ENCODE measurements around the gene ZC3H18. TPM values are rescaled to one million over a fixed set of nuclear protein-coding genes. Genes with fewer than 3 reads are reported as not detected.

ZC3H18 gene
- total RNA-seq, 2 donors from 2014 or later = 7.9 to 10.0 TPM

GRCh38 chr16:88680554-88681083, 110.4 kb downstream of the ZC3H18 start:
- Histone ChIP-seq H3K27ac (no peak overlapping the region), H3K9me3 (no peaks in the 10 kb centered on the region), H3K4me1 (peaks cover 0 to 19% of the 10 kb centered on the region in 2 donors), H3K27me3 (peaks cover 0 to 4% of the 10 kb centered on the region in 2 donors), H3K36me3 (no peaks in the 10 kb centered on the region), H3K4me3 (no peak overlapping the region)
- DNase-seq (ENCODE audit: low spot score) = no peak
- no peak for TF ChIP-seq CTCF (IDR thresholded peaks at IDR 0.05)

- Histone ChIP-seq H3K4me1 (peaks cover 0 to 25% of the 10 kb centered on the region in 2 donors), H3K27ac (no peak overlapping the region), H3K36me3 (no peaks in the 10 kb centered on the region), H3K27me3 (peaks cover 0 to 4% of the 10 kb centered on the region in 2 donors), H3K9me3 (no peaks in the 10 kb centered on the region), H3K4me3 (no peak overlapping the region)
- no peak for TF ChIP-seq CTCF (IDR thresholded peaks at IDR 0.05)
- no peak for DNase-seq (ENCODE audit: low spot score)
Measured at GRCh38 chr16:88681084-88681680, 111.0 kb downstream of the ZC3H18 start.

Other genes with a start within 250 kb of the ZC3H18 start
- under 1 TPM; 0.56 to 0.83 TPM for gene ZNF469, start 187.4 kb upstream of the ZC3H18 start, total RNA-seq
- gene ZFPM1, start 117.1 kb upstream of the ZC3H18 start, total RNA-seq = 1 to 10 TPM; 1.7 to 2.4 TPM
- not detected for gene IL17C, start 68.2 kb downstream of the ZC3H18 start, total RNA-seq
- 100 to 1,000 TPM in 1 of 2 donors, 10 to 100 TPM in 1; 82.0 to 132 TPM for gene CYBA, start 80.7 kb downstream of the ZC3H18 start, total RNA-seq
- gene MVD, start 92.7 kb downstream of the ZC3H18 start, total RNA-seq = 10 to 100 TPM; 21.5 to 23.1 TPM
- 1 to 10 TPM; 1.0 to 1.6 TPM for gene SNAI3, start 116.1 kb downstream of the ZC3H18 start, total RNA-seq
- gene RNF166, start 136.0 kb downstream of the ZC3H18 start, total RNA-seq = 10 to 100 TPM; 16.9 to 19.4 TPM
- gene CTU2, start 136.1 kb downstream of the ZC3H18 start, total RNA-seq = 1 to 10 TPM; 7.1 to 8.2 TPM
- gene PIEZO1, start 214.8 kb downstream of the ZC3H18 start, total RNA-seq = 10 to 100 TPM; 37.7 to 73.2 TPM
- gene CDT1, start 233.4 kb downstream of the ZC3H18 start, total RNA-seq = 1 to 10 TPM in 1 of 2 donors, under 1 TPM in 1; 0.39 to 1.3 TPM
- 10 to 100 TPM; 50.6 to 90.4 TPM for gene APRT, start 241.5 kb downstream of the ZC3H18 start, total RNA-seq

Data from right atrium auricular region (tissue), 2 donors.